GM18951 (cell line): ENCODE measurements around the gene STK40.

Experiments used
- POLR2A ChIP-seq: IDR thresholded peaks from 4 replicates; pipeline ENCODE4 v1.6.1; 2011; ENCODE audit warnings: mild to moderate bottlenecking; ENCODE audit not compliant: insufficient read length, insufficient read depth; ENCODE audit errors: extremely low read depth
- in situ Hi-C: fragments of 300-500 bp; cut with MboI; formaldehyde crosslinking; loops from one replicate; pipeline ENCODE4 v1.12.0; 2022; ENCODE audit warnings: low sequenced_read_pairs, mixed read lengths, inconsistent platforms; ENCODE audit not compliant: unreplicated experiment

STK40 gene, protein sequence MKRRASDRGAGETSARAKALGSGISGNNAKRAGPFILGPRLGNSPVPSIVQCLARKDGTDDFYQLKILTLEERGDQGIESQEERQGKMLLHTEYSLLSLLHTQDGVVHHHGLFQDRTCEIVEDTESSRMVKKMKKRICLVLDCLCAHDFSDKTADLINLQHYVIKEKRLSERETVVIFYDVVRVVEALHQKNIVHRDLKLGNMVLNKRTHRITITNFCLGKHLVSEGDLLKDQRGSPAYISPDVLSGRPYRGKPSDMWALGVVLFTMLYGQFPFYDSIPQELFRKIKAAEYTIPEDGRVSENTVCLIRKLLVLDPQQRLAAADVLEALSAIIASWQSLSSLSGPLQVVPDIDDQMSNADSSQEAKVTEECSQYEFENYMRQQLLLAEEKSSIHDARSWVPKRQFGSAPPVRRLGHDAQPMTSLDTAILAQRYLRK

DNA sequence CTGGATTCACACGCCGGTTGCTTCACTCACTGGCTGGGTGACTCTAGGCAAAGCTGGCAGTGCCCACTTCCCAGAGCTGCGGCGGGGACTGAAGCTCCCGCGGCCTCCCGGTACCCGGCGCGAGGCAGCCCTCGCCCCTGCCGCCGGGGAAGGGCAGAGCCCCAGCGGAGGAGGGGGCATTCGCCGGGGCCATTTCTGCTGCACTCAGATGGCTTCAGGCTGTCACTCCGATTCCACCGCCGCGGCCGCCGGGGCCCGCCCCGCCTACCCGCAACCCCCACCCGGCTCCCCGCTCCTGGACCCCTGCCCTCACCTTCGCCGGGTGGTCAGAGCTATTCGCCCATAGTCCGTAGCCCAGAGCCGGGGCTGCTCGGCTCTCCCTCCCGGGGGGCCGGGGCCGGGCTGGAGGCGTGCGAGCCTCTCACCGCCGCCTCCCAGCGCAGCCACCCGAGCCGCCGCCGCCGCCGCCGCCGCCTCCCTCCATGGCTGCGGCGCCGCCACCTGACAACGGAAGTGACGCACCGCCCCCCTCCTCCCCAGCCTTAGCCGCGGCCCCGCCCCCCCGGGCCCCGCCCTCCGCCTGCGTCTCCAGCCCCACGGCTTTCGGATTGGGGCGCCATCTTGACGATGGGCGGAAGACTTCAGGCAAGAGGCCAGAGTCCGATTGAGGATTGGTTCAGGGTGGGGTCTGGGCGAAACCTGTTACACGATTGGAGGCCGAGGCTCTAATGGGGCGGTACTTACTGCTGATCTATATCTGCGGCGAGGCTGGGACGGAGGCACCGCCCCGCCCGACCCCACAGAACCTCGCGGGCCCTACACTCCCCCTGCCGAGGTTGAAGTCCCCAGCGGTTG, at the start of gene STK40:
Gene STK40, minus strand, starts transcription at position 515 of the 855 bp plus-strand sequence. CDS start 24,592 bp downstream, outside the sequence.
- TF ChIP-seq POLR2A = peak; percentile 67
- in situ Hi-C loops = no loop called here

DNA sequence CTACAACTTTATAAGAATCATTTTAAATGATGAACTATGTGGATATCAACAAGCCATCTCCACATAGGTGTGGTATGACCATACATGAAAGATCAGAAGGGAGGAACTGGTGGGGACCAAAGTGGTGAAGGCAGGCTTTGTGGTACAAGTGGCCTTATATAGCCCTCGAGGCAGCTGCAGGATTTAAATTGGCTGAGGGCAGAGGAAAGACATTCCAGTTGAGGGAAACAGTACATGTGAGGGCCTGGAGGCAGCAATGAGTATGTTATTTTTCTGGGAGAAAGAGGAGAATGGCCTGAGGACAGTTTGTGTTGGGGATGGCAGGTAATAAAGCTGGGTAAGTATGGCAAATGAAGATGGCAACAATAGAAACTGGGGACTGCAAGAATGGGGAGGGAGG, 47.4 kb upstream of the STK40 start:
- in situ Hi-C loops = no loop called here
- no peak for TF ChIP-seq POLR2A

DNA sequence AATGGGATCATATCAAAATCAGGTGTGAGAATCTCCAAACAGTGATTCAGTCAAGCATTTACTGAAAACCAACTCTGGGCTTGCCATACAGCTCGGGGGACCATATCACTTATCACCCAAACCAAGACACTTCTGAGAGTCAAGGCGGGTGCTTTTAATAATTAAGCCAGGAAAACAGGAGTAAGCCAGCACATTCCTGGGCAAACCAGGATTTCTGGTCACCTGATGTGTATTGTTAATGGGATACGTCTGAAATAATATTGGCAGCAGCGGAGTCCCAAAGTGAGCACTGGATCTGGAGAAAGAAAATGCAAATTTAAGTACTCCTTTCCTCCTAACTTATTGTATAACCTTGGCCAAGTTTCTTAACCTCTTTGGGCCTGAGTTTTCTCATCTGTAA, 46.9 kb upstream of the STK40 start:
- in situ Hi-C loops = no loop called here
- no peak for TF ChIP-seq POLR2A

DNA sequence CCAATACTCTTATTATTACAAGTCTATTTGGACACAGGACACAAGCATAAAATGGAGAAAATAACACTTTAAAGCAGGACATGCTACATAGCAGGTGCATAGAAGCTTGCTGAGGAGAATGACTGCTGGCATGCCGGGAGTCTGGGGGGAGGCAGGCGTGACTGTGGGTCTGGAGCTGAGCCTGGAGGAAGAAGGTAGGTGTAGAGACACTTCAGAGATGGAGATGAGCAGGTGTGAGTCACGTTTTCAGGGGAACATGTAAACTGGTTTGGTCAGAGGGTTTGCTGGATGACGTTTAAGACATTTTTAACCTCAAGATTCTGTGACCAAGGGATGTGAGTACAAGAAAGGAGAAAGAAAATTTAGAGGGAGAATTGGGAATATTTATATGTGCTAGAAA, 40.1 kb upstream of the STK40 start:
- in situ Hi-C loops = no loop called here
- no peak for TF ChIP-seq POLR2A

DNA sequence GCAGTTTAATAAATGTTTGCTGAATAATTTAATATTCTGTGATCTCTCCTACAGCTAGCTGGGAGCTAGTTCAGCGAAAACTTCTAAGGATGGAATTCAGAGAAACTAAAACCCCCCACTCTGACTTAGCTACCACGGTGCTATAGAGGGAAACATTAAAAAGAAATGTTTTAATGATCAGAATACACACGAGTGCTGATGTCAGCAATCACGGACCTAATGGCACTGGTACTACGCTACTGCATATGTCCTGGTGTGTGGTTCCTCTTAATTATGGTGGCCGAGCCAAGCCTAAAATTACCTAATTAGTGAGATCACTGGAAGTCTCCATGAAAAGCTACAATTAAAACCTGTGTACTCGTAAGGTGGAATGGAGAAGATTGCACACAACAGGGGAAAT, 35.9 kb upstream of the STK40 start:
- TF ChIP-seq POLR2A = no peak
- in situ Hi-C loops = no loop called here

DNA sequence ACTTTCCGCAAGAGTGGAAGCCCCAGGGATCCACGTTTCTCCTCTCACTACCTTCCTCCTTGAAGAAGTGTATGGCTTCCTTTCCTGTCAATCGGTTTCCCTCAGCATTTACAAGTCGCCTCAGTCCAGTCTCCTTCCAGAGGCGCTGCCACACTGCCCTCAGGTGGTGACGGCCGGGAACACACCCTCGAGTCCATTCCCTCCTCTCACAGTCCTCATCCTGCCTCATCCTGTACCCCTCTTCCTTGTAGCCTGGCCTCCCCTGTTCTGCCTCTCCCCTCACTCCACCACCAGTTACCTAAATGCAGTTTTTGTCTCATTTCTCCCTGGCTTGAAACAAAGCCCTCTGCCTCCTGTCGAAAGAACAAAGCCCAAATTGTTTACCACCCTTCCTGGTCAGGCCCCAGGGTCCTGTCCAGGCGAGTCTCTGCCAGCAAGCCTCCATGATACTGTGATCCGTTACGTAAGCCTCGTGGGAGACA, 35.2 kb upstream of the STK40 start:
- no peak for TF ChIP-seq POLR2A
- in situ Hi-C loops = no loop called here

DNA sequence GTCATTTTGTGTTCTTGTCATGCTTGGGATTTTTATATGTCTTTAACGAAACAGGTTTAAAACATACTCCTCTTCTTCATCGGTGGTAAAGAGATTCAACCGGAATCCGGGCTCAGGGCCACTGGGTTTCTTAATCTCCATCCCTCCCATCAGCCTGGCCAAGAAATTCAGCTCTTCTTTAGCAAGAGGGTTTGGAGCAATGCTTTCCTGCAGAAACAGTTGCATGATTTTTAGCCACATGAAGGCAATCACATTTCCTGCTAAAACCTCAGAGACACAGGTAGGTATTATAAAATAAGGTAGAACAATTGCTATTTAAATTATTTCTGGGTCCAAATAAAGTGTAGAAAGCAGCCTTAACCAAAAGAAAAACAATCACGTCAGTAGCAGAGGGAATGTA, 34.7 kb upstream of the STK40 start:
- in situ Hi-C loops = no loop called here

DNA sequence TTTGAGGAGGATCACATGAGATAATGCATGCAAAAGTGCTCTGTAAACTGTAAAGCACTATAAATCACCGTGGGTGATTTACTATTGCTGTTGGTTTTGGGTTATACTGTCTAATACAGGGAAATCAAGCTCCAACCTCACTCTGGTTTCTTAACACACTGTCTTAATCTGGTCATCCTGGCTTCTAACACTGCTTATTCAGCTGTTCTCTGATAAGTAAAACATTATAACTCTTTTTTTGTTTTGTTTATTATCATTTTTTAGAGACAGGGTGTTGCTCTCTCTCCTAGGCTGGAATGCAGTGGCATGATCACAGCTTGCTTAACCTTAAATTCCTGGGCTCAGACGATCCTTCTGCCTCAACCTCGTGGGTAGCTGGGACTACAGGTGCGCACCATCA, 33.8 kb upstream of the STK40 start:
- no peak for TF ChIP-seq POLR2A
- in situ Hi-C loops = no loop called here

More for the DNA sequence above, 34.7 kb upstream of the STK40 start:
- no peak for TF ChIP-seq POLR2A

DNA sequence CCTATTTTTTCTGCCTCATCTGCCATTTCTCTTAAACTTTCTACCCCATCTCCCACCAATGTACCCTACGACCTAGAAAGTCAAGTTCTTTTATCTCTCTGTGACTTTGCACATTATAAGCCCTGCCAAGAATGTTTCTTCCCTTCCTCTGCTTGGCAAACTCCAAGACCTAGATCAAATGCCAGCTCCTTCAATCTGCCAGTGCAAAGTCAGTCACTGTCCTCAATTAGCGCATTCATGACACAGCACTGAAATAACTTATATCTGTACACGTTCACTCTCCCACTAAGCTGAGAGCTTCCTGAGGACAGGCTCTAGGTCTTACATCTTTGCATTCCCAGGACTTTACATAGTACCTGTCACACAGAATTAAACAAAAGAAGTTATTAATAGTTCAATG, 33.4 kb upstream of the STK40 start:
- TF ChIP-seq POLR2A = no peak
- in situ Hi-C loops = no loop called here

DNA sequence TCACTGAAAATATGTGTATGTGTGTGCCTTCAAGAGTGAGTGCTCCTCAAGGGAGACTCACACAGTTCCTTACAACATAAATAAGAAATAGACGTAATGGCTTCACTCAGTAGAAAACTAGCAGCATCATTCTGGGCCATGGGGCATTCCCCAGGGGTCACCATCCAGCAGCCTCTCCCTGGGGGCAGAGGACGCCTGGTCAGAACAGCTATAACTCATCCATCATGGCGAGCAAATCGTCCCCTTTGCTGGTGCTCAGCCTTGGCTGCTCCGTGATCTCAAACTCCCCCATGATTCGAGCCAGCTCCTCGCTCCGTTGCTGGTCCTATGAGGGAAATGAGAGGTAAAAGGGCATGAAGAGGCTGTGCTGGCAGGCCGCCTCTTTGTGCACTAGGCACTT, 32.2 kb upstream of the STK40 start:
- in situ Hi-C loops = no loop called here
- TF ChIP-seq POLR2A = no peak

DNA sequence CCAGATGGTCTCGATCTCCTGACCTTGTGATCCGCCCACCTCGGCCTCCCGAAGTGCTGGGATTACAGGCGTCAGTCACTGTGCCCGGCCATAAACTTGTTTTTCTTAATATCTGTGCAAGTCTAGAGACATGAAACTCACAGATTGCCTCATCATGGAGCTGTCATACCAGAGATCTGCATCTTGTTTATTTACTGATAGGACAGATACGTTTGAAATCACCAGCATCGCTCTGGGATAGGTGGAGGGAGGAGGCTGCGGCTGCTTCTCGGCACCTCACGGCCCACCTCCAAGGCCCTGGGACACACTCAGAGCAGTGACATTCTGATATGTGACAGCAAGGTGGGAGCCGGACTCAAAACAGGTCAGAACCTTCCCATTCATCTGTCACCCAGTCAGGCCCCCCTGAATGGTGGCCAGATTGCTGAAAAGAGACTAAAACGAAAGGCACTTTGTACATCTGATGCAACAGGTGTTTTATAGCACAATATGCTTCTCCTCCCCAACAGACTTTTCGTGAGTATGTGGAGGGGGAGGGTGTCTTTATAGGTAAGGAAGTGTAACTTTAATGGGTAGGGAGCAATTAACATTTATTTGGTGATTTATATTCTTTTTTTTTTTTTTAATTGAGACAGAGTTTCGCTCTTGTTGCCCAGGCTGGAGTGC, 30.1 kb upstream of the STK40 start:
- in situ Hi-C loops = no loop called here
- TF ChIP-seq POLR2A = no peak

DNA sequence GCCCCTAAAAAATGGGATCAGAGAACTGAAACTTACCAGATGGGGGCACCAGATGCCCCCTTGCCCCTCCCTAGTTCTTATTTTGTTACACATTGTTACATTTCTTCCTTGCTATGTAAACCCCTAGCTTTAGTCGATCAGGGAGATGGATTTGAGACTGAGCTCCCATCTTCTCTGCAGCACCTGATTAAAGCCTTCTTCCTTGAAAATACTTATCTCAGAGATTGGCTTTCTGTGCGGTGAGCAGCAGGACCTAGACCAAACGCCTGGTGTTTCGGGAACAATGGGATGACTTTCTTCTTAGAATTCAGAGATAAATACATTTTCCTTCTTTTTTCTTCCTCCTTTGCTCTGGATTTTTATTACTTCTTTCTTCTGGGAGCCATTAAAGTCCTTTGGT, 28.7 kb upstream of the STK40 start:
- in situ Hi-C loops = no loop called here
- no peak for TF ChIP-seq POLR2A
